Ovary (tissue), 3 donors: ENCODE results near the gene WIPF3.

ENCODE experiments used
- EP300 ChIP-seq: sonication (generic); formaldehyde crosslinking; IDR thresholded peaks from one replicate; pipeline ENCODE4 v1.6.1; 2017; ENCODE audit warnings: antibody characterized with exemption
- TF ChIP-seq, protein P1 (sequence below), 3 donors: fragments of 450-650 bp in 2 of 3; fragments of 200-600 bp in 1 of 3; IDR thresholded peaks; one replicate each; pipeline versions ENCODE4 v1.5.1 to v1.8.0; 2016 to 2022; ENCODE audit warnings: antibody characterized with exemption in 3 of 3, mild to moderate bottlenecking in 1 of 3
- donor health status: DM: no; HTN: no; CAD: no.

DNA sequence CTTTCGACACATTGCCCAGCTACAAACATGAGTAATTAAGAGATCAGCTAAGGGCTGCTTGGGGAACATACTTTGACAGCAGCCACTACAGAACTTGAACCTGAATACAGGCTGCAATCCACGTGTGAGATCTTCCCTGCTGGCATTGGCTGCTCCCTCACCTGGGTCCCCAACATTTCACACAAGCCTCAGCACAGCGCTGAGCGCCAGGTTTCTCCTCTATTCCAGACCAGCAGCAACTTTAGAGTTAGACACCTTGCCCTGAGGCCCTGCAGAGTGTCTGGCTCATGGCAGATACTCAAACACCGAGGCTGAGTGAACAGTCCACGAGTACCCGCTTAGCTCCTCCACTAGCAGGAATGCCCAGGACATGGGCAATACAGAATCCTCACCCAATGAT, 1.3 kb upstream of the WIPF3 start:
- TF ChIP-seq, protein P1, sequence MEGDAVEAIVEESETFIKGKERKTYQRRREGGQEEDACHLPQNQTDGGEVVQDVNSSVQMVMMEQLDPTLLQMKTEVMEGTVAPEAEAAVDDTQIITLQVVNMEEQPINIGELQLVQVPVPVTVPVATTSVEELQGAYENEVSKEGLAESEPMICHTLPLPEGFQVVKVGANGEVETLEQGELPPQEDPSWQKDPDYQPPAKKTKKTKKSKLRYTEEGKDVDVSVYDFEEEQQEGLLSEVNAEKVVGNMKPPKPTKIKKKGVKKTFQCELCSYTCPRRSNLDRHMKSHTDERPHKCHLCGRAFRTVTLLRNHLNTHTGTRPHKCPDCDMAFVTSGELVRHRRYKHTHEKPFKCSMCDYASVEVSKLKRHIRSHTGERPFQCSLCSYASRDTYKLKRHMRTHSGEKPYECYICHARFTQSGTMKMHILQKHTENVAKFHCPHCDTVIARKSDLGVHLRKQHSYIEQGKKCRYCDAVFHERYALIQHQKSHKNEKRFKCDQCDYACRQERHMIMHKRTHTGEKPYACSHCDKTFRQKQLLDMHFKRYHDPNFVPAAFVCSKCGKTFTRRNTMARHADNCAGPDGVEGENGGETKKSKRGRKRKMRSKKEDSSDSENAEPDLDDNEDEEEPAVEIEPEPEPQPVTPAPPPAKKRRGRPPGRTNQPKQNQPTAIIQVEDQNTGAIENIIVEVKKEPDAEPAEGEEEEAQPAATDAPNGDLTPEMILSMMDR (IDR thresholded peaks at IDR 0.05), result no peak
- no peak for TF ChIP-seq EP300
